HG03520 (cell line): ENCODE measurements around the gene RHEB.
"Not testable (repeated sequence)": the region's sequence is repeated elsewhere in the genome, so short reads cannot be mapped to it uniquely, and the experiment has no call there.

Source experiments
- ATAC-seq: cut with Tn5 transposase; IDR thresholded peaks from one replicate; pipeline ENCODE4 v1.9.1; 2021; ENCODE audit warnings: mild to moderate bottlenecking, moderate library complexity; ENCODE audit not compliant: unreplicated experiment

Gene RHEB

GRCh38 chr7:151536178-151536577 lies 16.5 kb upstream of the RHEB start:
- ATAC-seq, result not testable (repeated sequence)

GRCh38 chr7:151529842-151530241 lies 10.1 kb upstream of the RHEB start:
- ATAC-seq, result no peak

- ATAC-seq, result no peak
These were observed 5.2 kb upstream of the RHEB start for GRCh38 chr7:151524845-151525244.

- ATAC-seq, result no peak
These were observed 4.6 kb upstream of the RHEB start for GRCh38 chr7:151524331-151524730.

- ATAC-seq, result no peak
These were observed 945 bp upstream of the RHEB start for GRCh38 chr7:151520419-151521261.

- ATAC-seq, result peak; percentile 41
These were observed 539 bp downstream of the RHEB start for GRCh38 chr7:151518947-151519764.

- ATAC-seq, result no peak
These were observed 1.4 kb downstream of the RHEB start for GRCh38 chr7:151518105-151518946.

GRCh38 chr7:151517601-151518104 lies 2.0 kb downstream of the RHEB start:
- no peak for ATAC-seq

GRCh38 chr7:151515276-151515565 lies 4.5 kb downstream of the RHEB start:
- no peak for ATAC-seq

GRCh38 chr7:151514461-151515275 lies 5.0 kb downstream of the RHEB start:
- ATAC-seq, result no peak

GRCh38 chr7:151513133-151513532 lies 6.6 kb downstream of the RHEB start:
- ATAC-seq, result no peak

GRCh38 chr7:151512353-151512752 lies 7.3 kb downstream of the RHEB start:
- ATAC-seq, result no peak

- no peak for ATAC-seq
These were observed 7.7 kb downstream of the RHEB start for GRCh38 chr7:151511946-151512345.

- no peak for ATAC-seq
These were observed 8.4 kb downstream of the RHEB start for GRCh38 chr7:151511270-151511669.

GRCh38 chr7:151509670-151510333 lies 9.9 kb downstream of the RHEB start:
- no peak for ATAC-seq

GRCh38 chr7:151508991-151509390 lies 10.7 kb downstream of the RHEB start:
- ATAC-seq, result no peak

- no peak for ATAC-seq
These were observed 11.9 kb downstream of the RHEB start for GRCh38 chr7:151507806-151508205.

GRCh38 chr7:151506901-151507382 lies 12.8 kb downstream of the RHEB start:
- no peak for ATAC-seq

- ATAC-seq, result no peak
These were observed 13.7 kb downstream of the RHEB start for GRCh38 chr7:151505836-151506468.
